ENCODE measurements around the gene IRAK1.

GRCh38 chrX:154014429-154015380 is 5.0 kb downstream of the IRAK1 start:
- TF ChIP-seq CTCF (IDR thresholded peaks at IDR 0.05; ENCODE audit: low read depth, low read length, poor library complexity, severe bottlenecking) (no peak), EZH2phosphoT487 (IDR thresholded peaks at IDR 0.05; ENCODE audit: borderline replicate concordance, low read length) (no peak)

Measured in DOHH2 (cell line).